GM10248 (cell line): ENCODE data around the gene KIF26B.
"Not testable (repeated sequence)": the region's sequence is repeated elsewhere in the genome, so short reads cannot be mapped to it uniquely, and the experiment has no call there.

Source experiments
- CTCF ChIA-PET: fragments of 300-600 bp; sonication (Branson Sonifier 250); formaldehyde crosslinking; extraction: SDS; loops from one replicate; lab custom pipeline; 2021; ENCODE audit warnings: antibody characterized with exemption; lab: Yijun Ruan, JAX
- POLR2A ChIA-PET: fragments of 350-650 bp; sonication (Branson Sonifier 250); formaldehyde crosslinking; extraction: SDS; loops from one replicate; lab custom pipeline; 2020; ENCODE audit warnings: antibody characterized with exemption; lab: Yijun Ruan, JAX
- DNase-seq: peaks from one replicate; pipeline ENCODE4 v3.0.0; 2012; ENCODE audit errors: extremely low spot score
- TF ChIP-seq, protein P1 (sequence below): IDR thresholded peaks from 2 replicates; pipeline ENCODE4 v1.5.1; 2012; ENCODE audit warnings: mild to moderate bottlenecking, low read depth; ENCODE audit errors: extremely low read depth, missing control alignments, control extremely low read depth

The KIF26B gene

DNA sequence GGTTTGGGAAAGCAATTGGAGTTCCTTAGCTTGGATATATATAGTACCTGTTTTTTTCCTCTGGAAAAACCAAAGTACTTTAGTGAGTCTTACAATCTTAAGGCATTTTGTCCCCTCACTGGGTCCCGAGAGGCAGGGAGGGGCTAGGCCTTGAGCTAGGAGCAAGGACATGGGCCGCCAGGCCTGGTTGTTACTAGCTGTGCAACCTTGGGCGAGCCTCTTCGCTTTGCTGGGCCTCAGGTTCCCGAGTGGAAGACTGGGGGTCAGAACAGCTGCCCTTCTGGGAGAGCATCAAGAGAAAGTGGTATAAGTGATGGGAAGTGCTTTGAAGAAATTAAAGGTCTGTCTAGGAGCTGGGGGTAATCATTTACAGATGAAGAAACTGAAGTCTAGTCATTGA, 553.2 kb downstream of the KIF26B start:
- DNase-seq: no peak
- CTCF ChIA-PET: no interaction called here
- TF ChIP-seq, protein P1, sequence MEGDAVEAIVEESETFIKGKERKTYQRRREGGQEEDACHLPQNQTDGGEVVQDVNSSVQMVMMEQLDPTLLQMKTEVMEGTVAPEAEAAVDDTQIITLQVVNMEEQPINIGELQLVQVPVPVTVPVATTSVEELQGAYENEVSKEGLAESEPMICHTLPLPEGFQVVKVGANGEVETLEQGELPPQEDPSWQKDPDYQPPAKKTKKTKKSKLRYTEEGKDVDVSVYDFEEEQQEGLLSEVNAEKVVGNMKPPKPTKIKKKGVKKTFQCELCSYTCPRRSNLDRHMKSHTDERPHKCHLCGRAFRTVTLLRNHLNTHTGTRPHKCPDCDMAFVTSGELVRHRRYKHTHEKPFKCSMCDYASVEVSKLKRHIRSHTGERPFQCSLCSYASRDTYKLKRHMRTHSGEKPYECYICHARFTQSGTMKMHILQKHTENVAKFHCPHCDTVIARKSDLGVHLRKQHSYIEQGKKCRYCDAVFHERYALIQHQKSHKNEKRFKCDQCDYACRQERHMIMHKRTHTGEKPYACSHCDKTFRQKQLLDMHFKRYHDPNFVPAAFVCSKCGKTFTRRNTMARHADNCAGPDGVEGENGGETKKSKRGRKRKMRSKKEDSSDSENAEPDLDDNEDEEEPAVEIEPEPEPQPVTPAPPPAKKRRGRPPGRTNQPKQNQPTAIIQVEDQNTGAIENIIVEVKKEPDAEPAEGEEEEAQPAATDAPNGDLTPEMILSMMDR: no peak
- POLR2A ChIA-PET: no interaction called here

DNA sequence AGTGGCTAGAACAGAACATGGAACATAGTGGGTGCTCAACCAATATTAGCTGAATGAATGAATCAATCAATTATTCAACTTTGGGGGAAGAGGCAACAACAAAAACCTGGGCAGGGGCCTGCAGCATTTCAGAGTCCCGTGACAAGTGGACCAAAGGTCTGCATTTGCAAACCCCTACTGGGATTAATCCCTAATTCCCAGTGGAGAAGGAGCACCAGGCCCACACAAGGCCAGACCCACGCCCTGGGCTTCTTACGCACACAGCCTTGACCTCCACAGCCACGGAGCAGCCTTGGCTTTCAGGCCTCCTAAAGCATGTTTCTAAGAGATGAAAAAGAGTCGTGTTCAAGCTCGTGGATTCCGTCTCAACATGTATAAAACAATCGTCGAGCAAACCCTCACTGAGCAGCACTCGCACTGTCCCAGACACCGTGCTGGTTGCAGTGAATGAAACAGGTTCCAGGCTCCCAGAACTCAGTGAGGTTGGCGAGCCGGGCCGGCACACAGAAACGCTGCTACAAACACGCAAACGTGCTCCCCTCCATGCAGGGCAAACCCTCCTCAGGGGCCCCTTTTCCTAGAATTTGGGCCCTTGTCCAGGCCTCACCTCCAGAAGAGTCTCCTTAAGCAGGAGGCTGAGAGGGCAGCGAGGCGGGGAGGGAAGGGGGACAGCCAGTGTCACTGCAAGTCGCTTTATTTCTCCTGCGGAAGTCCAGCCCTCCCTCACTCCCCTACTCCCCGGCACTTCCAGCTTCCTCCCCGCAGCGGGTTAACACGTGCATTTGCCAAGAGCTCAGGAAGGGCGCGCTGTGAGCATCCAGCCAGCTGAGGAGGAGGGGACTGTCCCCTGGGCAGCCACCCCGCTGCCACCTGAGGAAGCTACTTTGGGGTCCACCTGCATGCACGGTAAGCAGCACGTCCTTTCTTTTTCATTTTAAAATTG, 556.4 kb downstream of the KIF26B start:
- POLR2A ChIA-PET: no interaction called here
- TF ChIP-seq, protein P1: no peak
- no peak for DNase-seq
- CTCF ChIA-PET: no interaction called here

DNA sequence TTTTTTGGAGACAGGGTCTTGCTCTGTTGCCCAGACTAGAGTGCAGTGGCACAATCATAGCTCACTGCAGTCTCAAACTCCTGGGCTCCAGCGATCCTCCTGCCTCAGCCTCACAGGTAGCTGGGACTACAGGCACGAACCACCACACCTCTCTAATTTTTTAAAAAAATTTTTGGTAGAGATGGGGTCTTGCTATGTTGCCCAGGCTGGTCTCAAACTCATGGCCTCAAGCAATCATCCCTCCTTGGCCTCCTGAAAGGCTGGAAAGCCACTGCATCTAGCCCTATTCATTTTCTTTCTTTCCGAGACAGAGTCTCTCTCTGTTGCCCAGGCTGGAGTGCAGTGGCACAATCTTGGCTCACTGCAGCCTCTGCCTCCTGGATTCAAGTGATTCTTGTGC, 559.2 kb downstream of the KIF26B start:
- POLR2A ChIA-PET, DNase-seq: not testable (repeated sequence)
- CTCF ChIA-PET: interaction anchor here (0.8 kb wide), 1 partner anchor 27 kb away, joined by 3 read pairs; no protein-coding TSS in a partner anchor

DNA sequence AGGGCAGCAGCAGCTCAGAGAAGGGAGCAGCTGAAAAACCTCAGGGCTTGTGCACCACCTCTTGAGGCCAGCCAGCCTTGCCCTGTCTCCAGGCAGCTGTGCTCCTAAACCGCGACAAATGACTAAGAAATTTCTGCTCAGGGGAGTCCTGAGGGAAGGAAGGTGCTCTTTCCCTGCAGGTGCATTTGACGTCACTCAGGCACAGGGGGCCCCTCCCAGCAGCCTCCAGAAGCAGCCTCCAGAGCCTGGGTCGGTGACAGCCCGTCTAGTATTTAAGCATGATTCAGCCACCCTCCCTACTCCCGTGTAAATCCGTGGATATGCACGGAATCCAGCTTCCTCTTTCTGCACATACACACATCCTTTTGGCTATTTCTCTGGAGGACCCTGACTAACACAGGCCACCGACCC, 560.5 kb downstream of the KIF26B start:
- ChIA-PET POLR2A (no interaction called here), CTCF (no interaction called here)
- TF ChIP-seq, protein P1: no peak
- no peak for DNase-seq

DNA sequence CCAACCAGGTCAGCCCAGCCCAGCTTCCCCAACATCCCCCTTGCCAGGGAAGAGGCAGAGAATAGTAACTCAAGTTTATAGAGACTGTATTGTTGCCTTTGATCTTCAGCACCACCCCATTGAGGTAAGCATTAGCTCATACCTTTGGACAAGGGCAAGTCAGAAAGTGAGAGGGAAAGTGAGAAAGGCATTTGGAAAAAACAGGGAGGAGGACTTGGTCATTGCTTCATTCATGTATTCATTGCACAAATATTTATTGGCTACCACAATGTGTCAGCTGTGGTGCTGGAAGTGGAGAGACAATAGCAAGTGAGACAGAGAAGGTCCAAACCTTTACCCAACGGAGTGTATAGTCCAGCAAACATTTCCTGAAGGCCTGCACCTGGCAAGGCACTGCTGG, 561.2 kb downstream of the KIF26B start:
- POLR2A ChIA-PET: no interaction called here
- TF ChIP-seq, protein P1: no peak
- CTCF ChIA-PET: no interaction called here
- DNase-seq: peak; percentile 7

DNA sequence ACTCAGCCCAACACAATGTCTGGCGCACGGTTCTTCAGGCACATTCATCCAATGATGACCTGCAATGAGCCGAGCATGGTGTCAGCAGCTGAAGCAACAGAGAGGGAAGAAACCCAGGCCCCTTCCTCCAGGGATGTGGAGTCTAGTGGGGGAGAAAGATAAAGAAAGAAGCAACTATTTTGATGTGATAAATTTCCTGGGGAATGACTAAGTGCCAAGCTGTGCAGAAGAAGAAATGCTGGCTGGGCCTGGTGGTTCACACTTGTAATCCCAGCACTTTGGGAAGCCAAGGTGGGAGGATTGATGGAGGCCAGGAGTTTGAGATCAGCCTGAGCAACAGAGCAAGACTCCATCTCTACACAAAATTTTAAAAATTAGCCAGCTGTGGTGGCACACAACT, 561.8 kb downstream of the KIF26B start:
- POLR2A ChIA-PET: no interaction called here
- DNase-seq: no peak
- CTCF ChIA-PET: no interaction called here
- TF ChIP-seq, protein P1: no peak

DNA sequence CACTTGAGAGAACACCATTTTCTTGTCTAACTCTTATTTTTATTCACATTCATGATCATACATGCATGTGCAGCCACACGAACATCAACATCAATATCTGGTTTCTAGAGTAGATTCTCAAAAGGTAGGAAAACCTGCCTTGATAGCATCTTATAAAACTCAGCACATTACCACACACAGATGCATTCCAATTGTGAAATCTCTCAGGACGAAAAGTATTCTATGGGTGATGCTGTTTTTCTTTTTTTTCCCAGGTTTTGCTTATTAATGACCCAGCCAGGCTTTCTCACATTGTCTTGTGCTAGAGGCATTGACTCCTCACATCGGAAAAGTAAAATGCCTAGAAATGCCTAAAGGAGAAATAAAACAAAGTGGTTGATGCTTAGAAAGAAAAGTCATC, 562.8 kb downstream of the KIF26B start:
- TF ChIP-seq, protein P1: no peak
- ChIA-PET POLR2A (no interaction called here), CTCF (no interaction called here)
- peak; percentile 0 for DNase-seq
